Germinal center (tissue), 1 donor: Measurements from ENCODE around the gene MAP3K8.
A peak's percentile ranks its signal among the peaks of the same experiment; 100 is the strongest.

ENCODE experiments used
- DNase-seq: peaks from one replicate; pipeline ENCODE4 v3.0.0; 2012; ENCODE audit warnings: mixed read lengths, low spot score

The MAP3K8 gene

DNA sequence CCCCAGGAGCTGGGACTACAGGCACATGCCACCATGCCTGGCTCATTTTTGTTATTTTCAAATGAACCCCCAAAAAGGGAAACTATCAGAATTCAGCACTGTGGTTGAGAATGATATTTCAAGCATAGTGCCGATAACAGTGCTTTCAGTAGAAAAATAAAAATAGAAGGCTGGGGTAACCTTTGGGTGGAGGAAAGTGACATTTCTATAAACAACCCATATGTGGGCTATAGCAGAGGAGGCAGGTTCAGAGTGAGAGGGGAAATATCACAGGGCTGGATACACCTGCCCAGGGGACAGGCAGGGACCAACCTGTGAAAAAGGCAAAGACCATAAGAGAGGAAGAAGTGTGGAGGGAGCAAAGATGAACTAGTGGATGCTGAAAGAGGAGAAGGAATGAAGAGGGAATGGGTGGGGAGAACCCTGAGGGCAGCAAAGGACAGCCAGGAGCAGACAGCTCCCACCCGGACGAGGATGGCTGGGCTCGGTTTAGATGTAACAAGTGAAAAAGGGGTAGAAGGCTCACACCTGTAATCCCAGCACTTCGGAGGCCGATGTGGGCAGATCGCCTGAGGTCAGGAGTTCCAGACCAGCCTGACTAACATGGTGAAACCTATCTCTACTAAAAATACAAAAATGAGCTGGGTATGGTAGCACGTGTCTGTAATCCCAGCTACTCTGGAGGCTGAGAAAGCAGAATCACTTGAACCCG, 56.5 kb downstream of the MAP3K8 start:
- DNase-seq = peak; percentile 31

DNA sequence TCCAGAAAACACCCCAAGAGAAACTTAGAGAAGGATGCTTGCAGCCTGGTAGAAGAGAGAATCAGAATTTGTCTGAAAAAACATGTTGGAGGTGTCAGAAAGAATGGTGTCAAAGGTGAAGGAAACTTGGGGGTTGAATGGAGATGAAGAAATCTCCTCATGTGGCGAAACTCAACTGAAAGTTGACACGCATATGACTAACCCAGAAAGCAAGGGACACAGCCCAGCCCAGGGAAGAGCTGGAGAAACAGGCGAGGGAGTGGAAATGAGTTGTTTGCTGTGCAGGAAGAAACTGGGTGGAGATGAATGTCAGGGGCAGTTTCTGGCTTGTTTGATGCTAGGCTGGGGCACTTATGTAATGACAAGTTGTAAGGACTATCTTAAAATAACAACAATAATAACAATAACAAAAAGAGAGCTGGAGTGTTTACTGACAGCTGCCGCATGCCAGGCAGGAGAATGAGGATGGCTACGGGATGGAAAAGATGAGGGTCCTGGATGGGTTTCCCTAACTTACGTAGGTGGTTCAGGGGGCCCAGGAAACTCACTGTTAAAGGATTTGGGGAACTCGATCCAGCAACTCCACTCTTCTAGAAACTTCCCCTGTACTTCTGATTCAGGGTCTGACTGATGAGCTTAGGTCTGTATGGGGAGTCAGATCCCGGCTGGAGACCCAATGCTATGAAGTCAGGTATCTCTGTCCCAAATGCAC, 57.4 kb downstream of the MAP3K8 start:
- DNase-seq = no peak

DNA sequence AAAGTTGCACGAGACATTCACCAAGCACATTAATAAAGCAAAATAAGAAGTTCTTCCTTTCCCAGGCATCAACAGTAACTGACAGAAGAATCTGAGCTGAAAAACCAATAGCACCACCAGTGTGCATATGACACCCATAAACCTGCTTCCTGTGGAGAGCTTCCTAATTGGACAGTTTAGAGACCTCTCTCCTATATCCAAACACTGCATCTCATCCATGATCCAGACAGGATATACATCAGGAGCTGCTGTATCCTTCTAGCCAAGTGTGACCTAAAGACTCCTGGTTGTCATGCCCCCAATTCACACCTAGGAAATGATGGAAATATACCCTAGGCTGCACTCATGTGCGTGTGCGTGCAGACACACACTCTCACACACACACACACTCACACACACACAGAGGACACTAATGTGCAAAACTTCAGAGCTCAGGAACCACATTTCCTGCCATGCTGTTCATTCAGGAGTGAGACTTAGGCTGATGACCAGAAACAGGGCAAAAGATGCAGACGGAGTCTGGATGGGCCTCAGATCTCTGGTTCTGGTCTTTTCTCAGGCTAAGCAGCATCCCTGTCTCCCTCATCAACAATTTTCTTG, 58.0 kb downstream of the MAP3K8 start:
- no peak for DNase-seq

DNA sequence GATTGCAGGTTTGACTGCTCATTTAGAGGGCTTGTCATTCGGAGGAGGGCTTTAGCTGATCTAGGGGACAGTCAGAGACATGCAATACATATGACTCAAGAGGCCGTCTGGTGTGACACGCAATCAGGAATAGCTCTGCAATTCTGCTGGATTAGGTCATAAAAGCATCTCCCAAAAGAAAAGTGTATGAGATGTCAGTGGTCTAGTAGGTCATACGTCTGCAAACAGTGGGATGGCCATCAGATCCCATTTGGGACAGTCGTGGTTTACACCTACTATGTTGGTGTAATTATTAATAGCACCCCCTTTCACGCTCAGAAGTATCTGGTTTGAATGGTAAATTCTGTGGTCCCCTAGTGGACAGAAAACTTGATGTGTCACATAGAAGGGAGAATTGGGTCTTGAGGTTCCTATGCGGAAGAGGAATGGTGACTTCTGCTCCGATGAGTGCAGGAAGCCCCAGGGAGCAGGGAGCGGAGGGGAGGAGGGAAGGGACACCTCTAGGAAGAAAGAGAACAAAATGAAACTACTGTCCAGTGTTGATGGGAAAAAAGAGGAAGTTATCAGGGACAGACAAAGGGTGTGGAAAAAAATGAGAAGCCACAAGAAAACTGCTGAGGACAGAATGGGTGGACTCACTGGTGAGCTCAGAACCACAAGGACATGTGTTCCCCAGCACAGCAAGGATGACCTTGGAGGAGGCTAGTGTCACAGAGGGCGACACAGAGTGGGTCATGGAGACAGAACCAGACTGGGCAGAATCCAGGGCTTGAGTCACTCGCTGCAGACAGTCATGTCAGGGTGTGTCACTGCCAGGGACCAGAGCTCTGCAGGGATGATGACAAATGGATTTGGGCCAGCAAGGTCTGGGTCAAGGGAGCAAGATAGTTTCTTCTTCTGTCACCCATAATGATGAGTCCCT, 59.9 kb downstream of the MAP3K8 start:
- DNase-seq = peak; percentile 41

DNA sequence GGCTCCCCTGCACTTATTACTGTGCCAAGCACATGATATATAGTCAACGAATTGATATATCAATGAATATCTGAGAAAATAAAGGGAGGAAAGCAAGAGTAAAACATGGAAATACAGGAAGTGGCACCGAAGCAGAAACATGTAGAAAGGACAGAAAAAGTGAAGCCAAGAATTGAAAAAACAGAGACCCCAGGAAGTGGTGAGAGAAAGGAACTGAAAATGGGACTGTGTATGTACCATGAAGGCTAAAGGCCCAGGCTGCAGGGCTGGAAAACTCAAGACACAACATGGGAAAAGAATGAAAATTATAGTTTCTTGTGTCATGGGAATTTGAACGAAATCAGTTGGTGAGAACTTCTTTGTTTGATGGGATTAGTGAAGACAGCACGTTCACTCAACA, 60.6 kb downstream of the MAP3K8 start:
- DNase-seq = no peak

DNA sequence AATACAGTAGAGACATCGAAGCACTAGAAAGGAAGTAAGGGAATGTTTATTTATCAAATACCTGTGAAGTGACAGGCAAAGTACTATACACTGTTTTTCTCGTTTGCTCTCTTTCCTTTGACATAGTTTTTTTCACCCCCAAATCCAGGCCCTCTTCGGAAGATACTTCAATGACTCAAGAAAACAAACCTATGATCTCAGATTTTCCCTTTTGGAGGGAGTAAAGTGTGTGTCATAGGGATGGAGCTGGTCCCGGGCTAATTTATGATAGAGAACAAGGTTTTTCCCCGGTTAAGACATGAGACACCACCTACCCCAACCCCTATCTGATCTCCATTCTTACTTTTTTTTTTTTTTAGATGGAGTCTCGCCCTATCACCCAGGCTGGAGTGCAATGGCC, 61.7 kb downstream of the MAP3K8 start:
- no peak for DNase-seq

DNA sequence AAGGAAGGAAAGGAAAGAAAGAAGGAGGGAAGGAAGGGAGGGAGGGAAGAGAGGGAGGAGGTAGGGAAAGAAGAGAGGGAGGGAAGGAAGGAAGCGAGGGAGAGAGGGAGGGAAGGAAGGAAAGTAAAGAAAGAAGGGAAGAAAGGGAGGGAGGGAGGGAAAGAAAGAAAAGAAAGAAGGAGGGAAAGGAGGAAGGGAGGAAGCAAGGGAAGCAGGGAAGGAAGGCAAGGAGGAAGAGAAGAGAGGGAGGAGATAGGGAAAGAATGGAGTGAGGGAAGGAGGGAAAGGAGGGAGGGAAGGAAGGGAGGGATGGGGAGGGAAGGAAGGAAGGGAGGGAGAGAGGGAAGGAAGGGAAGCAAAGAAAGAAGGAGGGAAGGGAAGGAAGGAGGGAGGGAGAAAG, 65.8 kb downstream of the MAP3K8 start:
- DNase-seq = no peak

DNA sequence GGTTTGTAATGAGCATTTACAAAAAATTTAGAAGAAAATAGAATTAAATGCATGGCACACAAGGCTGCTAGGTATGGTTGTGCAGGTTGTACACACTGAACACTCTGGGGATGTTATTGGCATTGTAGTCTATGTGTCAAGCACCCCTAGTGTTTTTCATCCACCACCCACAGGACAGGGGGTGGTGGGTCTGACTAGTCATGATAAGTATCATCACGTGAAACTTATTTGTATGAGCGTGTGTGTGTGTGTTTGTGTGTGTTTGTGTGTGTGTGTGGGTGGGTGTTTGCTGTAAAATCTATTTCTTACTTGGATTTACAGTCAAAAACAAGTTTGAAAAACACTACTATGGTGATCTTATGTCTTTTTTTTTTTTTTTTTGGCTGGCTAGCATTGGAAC, 66.5 kb downstream of the MAP3K8 start:
- DNase-seq = no peak

DNA sequence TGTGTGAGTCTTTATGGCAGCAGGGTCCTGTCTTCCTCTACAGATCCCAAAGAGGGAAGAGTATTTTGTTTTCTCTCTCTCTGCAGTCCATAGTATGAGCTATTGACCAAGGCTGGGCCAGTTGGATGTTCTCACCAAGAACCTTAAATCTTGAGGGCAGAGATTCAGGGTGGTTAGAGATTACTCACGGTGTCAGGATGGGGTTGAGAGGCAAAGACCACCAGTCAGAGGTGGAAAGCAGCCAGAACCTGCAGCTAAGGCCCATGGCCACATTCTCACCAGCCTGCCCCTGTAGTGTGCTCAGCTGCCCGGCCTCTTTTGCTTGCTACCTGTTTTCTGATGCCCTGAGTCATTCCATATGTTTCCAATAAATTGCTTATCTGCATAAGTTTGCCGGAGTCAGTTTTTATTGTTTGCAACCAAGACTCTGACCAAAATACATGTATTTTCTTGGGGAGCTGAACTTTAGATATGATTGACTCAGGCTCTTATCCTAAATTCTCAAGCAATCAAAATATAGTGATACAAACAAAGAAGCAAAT, 67.0 kb downstream of the MAP3K8 start:
- DNase-seq = no peak

DNA sequence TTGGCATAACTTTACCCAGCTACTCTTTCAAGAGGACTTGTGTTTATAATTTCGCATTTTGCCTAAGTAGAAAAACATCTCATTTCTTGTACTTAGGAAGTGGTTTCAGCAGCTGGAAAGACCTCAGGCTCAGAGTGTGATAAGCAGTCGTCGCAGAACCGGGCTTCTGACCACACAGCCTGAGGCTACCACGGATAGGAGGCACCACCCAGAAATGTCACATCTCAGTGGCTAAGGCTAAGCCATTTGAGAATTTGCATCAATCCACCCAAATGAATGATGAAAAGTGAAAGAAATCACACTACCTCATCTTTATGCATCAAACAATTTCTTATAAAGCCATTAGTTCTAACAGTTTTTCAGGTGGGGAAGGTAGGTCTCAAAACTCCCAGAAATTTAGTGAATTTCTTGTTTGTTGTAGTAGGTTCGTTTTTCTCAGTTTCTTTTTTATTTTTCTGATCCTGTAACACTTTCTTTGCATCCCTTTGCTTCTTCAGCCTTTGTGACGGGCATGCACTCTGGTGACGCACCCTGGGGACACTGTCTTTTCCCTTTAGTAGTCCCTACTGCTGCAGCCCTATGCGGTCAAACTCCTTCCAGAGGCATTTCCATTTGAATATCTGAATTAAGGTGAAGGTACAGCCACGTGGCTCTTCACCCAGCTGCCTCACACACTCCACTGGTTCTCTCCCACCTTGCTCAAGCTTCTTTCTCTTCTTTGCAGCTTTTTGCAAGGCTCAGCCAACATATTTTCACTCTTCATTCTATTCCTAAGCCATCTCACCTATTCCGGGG, 68.5 kb downstream of the MAP3K8 start:
- DNase-seq = peak; percentile 58

DNA sequence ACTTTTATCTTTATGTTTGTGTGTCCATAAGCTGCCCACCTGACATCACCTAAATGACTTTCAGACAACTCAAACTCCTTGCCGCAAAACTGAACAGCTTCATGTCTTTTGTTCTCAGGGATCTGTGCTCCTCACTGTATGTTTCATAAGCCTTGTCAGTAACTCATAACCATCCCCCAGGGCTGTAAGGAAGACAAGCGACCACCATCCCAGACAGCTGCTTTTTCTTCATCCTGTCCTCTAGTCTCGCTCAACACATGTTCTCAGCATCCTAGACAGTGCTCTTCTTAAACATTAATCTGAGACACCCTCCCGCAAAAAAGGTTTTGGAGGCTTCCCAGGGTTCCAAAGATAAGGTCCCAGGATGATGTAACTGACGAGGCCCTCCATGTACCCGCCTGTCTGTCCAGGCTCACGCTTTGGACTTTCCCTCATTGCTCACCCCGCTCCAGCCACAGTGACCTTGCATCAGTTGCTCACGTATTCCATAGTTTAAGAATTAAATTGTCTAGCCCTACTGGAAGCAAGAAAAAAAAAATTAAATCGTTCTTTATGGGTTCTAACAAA, 69.8 kb downstream of the MAP3K8 start:
- DNase-seq = no peak

DNA sequence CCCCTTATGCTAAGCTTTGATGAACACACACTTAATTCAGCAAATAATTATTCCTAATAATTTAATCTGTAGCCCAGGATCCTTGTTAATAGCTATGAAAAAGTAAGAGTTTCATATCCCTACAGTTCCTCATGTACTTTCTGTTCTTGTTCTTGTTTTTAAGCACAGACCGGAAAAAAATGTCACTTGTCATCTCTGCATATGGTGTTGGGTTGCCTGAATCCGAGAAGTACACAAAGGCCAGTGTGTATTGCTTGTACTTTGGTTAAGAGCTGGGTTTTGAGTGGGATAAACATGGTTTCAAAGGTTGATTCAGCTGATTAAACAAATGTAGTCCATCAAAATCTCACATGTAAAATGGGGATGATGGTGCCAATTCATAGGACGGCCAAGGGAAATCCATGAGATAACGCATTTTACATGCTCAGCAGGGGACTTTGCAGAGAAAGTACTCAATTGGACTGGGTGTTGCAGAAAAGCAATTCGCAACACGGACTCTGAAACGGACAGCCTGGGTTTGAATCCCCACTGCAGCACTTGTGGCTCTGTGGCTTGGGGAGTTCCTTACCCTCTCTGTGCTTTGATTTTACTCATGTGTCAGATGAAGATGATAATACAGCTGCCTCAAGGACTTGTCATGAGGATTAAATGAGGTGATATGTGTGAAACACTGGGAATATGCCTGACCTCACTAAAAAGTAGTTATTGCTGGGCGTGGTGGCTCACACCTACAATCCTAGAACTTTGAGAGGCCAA, 71.7 kb downstream of the MAP3K8 start:
- DNase-seq = peak; percentile 48

DNA sequence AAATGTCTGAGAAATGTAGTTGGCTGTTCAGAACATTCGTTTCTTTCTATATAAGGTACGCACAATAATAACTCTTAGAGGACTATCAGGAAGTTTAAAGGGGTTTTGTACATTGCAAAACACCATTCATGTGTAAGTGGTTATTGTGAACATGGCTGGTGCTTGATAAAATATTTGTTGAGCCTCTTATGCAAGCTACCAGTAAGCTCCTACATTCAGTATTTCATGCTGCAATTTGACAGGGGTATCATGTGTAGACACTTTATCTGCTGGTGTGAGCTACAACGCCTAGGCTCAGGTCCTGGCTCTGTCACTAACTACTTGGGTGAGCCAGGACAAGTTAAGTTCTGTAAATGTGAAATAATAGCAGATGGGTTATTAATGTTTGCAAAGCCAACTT, 75.5 kb downstream of the MAP3K8 start:
- no peak for DNase-seq

DNA sequence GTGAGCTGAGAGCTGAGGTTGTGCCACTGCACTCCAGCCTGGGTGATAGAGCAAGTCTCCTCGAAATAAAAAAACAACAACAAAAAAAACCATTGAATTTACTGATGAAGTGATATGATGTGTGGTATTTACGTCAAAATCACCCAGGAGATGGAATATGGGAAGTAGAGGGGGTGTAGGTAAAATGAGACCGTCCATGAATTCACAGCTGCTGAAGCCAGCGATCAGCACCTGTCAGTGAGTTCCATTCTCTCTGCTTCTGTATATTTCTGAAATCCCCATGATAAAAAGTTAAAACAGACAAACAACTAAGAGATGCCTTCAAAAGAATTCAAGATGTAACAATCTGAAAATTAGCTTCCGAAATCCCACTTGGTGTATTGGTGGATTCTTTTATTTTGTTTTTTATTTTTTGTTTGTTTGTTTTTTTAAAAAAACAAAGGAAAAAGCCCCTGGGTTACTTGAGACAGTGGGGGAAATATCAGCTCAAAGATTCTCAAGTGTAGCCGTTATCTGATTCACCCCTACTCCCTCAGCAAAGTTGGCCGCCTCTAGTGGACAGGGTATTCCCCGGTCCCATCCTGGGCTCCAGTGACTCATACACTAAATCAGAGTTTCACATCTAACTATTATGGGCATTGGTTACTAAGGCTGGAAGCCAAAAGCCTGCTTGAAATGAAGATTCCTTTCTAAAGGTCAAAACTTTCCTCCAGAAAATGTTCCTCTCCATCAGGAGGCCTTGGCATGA, 76.4 kb downstream of the MAP3K8 start:
- DNase-seq = no peak

DNA sequence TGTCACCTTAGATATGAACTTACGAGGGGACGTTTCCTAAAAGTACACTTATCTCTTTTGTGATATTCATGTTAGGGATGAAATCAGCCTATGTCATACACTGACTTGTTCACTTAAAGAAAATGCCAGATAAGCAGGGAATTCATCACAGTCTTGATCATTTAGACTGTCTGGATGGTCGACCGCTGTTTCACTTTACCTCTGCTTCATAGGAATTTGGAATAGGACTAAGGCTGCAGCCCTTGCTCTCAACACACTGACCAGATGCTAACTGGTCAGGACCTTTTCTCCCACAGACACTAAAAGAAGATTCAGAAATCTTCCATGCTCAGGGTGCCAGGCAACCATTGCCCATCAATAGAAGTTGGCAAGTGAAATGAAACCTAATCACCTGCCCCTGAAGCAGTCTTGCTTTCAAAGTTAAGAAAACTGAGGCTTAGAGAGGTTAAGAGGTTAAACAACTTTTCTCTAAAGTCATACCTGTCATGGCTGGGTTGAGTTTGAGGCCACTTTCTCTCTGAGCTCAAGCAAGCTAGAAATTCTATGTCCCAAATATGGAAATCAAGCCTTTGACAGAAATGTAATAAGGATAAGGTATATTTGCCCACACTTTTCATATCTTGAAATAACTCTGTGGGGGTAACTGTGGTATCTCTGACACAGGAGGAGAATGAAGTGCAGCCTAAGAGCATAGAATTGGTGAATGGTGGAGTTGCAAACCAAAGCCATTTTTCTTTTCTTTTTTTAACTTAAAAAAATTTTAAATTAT, 77.1 kb downstream of the MAP3K8 start:
- DNase-seq = no peak
